ENCODE data around the gene SSR2.
"Not testable (repeated sequence)": the region's sequence is repeated elsewhere in the genome, so short reads cannot be mapped to it uniquely, and the experiment has no call there.

SSR2 gene

DNA sequence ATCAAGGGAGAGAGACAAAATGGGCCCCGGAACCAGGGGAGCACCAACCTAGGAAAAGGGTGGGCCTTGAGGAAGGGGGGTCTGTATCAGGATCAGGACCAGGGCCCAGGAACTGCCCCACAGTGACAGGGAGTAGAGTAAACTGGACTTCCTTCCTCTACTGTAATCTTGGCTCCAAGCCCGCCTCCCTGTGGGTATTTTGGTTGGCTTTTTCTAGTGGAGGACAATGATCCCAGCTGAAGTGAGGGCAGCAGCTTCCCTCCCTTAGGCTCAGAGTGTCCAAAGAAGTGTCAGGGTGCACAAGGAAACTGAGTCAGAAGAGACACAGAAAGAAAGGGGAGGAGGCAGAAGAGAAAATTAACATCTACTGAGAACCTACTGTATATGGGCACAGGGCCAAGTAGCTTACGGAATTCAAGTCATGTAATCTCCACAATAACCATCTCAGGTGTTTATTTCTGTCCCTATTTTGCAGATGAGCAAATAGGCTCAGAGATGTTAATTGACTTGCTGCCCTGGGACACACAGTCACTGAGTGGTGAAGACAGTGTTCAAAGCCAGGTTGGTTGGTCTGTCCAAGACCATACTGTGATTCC, 28.0 kb upstream of the SSR2 start:
- DNase-seq (ENCODE audit: low read depth): no peak

DNA sequence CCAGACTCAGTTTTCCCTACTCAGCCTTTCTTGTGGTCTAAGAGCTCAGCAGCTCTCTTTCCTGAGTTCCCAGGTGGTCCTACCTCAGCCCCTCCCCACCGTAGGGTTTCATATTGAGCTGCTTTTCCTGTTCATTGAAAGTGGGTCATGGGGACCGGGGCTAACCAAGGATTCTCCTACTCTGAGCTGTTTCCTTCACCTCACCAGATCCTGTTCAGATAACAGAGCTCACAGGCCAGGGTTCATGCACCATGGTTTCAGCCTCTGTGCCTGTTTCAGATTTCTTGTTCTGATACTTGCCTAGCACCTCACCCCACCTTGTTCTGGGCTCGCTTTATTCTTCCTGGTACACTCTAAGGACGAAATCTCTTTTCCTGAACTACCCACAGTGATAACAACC, 24.3 kb upstream of the SSR2 start:
- no peak for DNase-seq (ENCODE audit: low read depth)

DNA sequence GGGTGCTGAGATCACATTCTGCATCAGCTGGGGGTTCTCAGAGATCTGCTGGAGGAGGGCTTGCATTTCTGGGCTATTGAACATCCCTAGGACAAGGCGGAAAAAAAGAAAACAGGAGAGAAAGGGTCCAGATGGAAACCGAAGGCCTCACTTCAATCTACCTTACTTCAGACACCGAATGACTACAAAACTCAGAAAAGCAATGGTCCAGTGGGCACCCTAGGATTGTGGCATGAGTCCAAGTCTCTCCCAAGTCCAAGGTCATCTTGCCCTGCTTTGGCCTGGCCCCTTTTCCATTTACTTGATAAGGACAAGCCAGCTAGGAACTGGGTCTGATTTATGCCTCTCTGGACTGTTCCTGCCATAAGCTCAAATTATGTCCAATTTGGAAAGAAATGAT, 22.1 kb upstream of the SSR2 start:
- DNase-seq (ENCODE audit: low read depth): no peak

DNA sequence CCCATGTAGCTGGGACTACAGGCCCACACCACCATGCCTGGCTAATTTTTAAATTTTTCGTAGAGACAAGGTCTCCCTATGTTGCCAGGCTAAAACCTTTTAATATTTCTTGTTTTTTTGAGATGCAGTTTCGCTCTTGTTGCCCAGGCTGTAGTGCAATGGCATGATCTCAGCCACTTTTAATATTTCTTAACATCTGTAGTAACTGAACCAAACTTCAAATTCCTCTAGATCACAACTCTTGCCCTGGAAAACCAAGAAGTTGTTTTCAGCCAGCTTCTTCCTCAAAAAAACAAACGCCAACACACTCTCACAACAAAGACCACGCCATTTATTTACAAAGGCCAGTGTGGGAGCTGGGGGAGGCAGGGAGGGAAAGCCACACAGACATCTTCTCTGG, 14.2 kb upstream of the SSR2 start:
- not testable (repeated sequence) for DNase-seq (ENCODE audit: low read depth)

DNA sequence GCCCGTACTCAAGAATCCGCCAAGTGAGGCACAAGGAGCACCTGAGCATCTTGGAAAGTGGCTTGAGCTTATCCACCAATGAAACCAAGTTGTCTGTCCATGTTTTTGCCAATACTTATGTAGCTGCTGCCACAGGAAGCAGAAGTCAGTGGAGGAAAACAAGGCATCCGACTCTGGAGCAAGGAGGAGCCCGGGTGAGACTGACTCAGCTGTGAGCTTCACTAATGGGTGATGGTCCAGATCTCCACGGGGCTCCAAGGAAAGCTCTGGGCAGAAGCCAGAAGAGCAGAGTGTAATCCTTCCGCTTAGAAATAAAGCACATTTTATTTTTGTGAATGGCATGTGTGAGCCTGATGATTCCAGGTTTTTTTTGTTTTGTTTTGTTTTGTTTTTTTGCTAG, 12.3 kb upstream of the SSR2 start:
- DNase-seq (ENCODE audit: low read depth): no peak

DNA sequence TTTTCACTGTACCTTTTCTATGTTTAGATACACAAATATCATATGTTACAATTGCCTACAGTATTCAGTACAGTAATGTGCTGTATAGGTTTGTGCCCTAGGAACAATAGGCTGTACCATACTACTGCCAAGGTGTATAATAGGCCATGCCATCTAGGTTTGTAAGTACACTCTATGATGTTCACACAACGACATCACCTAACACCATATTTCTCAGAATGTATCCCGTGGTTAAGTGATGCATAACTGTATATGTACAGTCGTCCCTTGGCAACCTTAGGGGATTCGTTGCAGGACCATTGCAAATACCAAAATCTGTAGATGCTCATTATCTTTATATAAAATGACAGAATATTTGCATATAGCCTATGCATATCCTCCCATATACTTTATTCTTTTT, 5.8 kb upstream of the SSR2 start:
- DNase-seq (ENCODE audit: low read depth): no peak

DNA sequence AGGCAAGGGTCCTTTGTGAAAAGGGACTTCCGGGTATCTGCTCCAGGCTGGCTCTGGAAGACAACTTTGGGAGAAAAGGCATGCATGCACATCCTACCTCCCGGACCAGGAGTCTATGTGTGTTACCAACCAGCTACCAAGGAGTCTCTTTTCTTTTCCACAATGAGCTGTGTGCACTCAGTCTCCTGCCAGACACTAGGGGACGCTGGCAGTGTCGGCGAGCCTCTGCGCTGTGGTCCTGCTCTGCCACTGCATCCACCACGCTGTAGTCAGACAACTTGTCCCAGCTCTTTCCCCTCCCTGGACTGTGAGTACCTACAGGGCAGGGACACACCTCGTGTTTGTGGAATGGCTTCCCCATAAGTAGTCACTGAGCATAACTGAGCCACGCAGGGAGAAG, 5.1 kb upstream of the SSR2 start:
- no peak for DNase-seq (ENCODE audit: low read depth)

DNA sequence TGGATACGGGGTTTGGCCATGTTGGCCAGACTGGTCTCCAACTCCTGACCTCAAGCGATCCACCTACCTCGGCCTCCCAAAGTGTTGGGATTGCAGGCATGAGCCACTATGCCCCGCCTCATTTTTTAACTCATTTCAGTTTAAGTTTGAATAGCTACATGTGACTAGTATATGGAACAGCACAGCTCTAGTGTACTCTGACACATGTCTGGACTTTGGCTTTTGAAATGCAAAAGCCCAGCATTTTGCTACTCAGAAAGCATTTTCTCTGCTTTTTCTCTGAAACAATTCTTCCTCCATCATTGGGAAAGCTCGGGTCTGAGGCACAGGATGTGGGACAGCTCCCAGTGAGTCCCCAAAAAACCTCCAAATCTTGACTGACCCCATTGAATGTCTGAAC, 4.0 kb upstream of the SSR2 start:
- DNase-seq (ENCODE audit: low read depth): no peak

DNA sequence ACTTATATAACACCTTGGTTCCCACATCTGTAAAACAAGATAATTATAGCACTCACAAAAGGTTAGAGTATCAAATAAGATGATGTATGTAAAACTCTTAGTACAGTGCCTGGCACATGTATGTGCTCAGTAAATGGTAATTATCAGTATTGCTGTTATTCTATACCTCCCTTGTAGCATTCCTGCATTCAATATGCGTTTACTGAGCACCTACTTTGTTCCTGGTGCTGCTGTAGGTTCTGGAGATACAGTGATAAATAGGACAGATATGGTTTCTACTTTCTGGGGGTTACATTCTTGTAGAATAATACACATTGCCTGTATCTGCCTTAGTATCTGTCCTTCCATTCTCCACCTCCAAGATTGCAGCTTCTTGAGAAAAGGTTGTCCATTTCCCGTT, 1.2 kb upstream of the SSR2 start:
- no peak for DNase-seq (ENCODE audit: low read depth)

DNA sequence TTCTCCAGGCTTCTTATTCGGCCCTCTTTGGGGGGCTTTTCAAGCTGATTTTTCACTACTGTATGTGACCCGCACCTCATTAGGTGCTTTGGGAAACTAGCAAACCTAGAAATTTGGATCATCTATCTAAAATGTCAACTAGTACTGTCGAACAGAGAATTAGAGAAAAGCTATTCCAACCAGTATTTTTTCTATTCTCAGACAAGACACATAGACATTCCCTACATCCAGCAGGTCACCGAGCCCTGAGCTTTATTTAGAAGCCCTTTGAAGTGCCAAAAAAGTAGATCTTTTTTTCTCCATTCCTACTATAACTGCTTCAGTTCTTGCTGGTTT, 310 bp upstream of the SSR2 start:
- DNase-seq (ENCODE audit: low read depth): no peak

DNA sequence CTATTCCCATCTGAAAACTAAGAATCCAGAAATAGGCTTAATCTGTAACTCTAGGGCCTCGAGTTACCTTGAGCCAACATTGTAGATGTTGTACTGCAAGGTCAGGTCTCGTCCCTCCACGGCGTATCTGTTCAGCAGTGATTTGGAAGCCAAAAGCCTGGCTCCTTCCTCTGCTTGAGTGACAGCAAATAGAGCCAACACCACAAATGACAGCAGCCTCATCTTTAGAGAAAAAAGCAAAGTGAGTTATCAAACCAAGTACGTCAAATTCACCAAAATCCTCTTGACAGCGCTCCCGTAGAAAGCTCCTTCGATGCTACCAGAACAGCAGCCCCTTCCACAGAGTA, 832 bp downstream of the SSR2 start:
- DNase-seq (ENCODE audit: low read depth): no peak

DNA sequence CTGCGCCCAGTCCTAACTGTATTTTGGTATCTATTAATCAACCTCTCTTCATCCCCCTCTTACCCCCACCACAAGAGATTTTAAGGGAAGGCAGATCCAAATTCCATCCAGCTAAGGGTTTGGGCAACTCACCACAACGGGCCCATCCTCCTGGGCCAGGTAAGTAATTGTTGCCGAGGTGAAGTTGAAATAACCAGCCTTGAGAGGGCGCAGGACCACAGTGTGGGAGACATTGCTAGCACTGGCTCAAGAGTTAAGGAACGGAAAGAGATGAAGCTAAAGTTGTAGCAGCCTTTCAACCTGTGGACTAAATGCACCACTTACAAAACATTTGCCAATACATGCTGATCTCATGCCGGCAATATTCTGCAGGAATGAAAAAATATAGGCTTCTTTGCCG, 5.9 kb downstream of the SSR2 start:
- DNase-seq (ENCODE audit: low read depth): no peak

DNA sequence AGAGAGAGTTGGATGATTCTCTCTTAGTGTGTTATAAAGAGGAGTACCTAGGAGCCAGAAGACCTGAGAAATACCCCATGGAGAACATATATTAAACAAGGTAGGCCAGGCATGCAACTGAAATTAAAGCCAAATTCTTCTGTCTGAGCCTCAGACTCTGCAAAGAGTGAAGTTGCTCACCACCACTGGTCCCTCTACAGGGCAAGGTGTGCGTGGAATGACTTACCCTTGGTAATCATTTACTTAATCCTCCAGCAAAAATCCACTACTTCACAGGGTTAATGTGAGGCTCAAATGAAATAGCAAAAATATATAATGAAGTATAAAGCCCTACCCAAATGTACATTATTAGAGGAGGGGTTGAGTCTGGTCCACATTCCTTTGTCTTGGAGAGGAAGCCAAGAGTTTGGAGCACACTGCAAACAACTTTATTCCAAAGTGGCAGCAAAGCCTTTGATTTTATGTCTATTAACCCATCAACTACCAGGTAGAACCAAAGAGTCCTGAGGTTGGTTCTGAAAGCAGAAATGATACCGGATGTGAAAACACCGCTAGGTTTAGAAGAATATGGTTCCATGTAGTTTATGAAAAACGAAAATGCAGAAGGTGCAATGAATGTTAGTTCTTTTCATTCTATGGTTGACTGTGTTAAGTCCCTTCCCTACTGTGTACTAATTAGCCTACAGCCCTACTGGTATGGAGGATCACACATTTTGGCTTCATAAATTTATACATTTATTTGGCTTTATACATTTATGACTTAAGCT, 8.5 kb downstream of the SSR2 start:
- DNase-seq (ENCODE audit: low read depth): no peak

DNA sequence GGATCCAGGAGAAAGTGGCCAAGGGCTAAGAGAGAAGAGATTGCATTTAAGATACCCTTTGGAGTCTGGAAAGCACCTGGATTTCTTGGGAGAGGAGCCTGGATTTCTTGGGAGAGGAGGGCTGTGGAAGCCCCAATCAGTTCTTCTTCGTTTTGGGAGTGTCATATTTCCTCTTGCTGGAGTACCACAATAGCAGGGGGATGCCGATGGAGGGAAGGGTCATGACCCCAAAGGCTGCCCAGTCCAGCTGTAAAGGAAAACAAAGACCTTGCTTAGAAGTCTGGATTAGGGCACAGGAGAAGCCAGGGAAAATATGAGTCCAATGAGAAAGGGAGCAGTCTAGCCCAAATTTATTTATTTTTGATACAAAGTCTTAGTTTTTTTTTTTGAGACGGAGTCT, 11.3 kb downstream of the SSR2 start:
- DNase-seq (ENCODE audit: low read depth): no peak

DNA sequence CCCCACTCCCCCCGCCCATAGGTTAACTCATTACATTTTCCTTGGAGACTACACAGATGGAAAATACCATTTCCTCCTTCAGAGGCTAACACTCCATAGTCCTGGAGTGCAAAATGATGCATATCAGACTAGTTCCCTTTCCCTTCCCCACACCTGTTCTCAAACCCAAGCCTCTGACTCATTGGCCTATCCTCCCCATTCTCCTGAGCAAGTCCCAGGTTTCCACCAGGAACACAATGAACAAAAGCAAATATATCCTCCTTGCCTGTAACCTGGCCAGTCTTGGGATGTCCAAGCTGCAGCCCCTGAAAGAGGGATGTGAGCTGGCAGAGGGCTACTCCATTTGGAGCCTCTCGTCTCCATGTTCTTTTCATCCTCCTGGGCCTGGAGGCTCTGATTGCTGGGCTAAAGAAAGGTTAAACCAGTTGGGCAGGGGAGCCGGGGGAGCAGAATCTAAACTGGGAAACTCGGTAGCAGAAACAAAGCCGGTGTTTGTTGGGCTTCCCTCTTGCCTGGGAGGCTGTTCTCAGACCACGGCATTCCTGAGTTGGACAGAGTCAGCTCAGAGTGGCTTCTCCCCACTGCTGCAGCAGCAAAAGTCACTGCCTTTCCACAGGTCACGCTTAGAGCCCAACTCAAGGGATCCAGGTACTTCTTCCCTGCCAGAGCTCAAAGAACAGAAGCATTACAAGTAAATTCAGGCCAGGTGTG, 13.9 kb downstream of the SSR2 start:
- DNase-seq (ENCODE audit: low read depth): no peak

DNA sequence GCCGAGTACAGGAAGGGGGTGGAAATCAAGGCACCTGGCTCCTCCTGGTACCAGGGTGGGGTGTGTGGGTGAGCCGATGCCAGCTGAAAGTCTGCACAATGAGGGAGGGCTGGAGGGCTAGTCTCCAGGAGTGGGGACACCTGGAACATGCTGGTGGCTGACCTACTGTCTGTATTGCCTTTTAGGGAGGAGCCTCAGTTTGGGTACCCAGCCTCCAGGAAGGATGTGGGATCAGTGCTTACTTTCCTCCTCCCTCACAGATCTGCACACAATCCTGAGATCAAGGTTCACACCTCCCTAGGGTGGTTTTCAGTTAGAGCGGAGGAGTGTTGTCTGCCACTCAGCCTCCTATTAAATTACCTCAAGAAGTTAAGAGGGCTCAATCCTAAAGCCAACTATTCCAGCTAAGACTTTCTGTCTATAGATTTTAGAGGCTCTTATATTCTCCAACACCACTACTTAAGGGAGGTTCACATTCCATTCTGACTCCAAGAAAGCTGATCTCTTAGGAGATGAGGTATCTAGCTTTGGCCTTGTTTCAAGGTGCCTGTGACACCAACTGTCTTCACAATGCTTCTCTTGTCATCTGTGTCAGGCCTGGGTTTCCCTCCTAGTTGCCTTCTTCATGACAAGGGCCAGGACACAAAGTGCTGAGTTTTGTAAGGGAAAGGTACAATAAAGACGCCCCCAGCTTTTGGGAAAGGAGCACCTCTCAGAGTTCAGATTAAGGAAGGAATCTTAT, 15.7 kb downstream of the SSR2 start:
- no peak for DNase-seq (ENCODE audit: low read depth)

DNA sequence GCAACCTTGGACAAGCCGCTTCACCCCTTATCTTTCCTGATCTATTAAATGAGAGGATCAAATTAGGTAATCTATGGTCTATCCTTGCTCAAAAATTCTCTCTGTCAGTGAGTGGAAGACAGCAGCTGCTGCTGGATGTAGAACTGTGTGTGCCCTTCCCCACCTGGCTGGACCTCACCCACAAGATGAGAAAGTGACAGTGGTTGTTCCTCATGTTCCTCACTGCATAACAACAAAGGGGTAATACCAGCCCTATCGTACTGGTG, 16.9 kb downstream of the SSR2 start:
- DNase-seq (ENCODE audit: low read depth): no peak

DNA sequence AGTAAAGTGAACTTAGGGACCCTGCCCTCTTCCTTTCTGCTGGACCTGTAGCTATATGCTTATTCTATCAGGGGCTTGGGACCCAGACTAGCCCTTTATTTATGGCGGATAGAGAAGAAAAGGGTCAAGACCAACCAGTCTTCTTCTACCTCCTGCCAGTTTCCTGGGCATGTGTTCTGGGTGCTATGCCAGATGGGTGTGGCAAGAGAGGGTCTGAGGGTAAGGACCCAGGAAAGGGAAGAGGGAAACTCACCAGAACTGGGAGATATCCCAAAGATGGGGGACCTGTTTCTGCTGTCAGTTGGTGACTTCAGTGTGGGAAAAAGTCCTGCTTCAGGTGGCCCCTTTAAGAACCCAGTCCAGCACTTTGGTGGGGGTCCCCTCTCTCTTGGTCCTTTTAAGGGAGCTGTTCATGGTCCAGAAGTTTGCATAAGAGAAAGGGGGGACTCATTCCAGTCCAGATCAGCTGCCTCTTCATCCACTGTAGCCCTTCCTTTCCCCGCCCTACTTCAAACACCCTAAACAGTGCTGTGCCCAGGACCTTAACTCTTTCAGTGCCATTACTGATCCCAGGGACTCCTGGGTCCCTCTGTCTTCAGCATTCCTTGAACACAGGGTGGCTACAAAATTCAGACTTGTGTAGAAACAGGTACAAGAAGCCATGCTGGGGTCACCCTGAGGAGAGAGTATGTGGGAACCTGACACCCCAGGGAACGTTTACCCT, 18.4 kb downstream of the SSR2 start:
- no peak for DNase-seq (ENCODE audit: low read depth)

DNA sequence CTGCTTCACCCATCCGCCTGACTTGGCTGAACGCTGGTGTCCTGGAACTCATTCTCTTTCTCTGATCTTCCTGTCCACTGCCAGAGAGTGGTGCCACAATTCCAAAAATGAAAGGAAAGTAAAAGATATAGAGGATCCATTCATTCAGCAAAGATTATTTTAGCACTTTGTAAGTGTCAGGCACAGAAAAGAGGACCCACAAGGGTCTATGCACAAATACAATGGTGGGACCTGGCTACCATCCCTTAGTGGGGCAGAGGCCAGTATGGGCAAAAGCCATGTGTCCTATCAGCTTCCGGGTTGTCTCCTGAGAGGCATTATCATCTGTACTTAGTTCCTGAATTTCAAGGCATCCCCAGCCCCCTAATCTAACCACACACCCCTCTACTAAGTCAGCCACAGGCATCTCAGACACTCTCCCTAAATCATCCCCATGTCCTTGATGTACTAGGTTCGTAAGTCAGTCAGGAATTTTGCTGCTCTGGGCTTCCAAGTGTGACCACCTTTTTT, 19.0 kb downstream of the SSR2 start:
- no peak for DNase-seq (ENCODE audit: low read depth)

DNA sequence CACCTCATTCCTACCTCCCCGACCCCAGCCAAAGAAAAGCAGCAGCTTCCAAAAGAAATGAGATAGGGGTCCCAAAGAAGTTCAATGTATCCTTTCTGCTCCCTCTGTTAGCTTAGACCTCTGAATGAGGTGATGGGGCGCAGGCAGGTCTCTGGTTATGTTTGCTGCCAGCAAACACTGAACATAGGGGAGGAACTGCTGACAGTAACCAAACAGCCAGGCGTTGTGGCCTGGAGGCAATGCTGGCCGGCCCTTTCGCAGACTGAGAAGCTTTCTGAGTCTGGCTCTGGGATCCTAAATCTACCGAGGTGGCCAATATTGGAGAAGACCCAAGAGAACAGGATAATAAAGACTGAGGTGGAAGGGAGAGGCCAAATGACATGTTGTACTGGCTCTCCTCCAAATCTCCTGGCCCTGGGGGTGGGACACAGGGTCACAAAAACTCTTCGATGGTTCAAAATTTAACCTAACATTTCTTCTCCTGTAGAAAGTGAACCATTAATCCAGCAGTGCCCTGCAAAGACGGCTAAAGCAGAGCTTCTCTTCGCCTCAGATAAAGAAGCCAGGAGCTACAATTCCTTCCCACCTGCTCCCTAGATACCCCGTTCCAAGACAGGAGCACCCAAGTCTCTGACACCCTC, 19.6 kb downstream of the SSR2 start:
- DNase-seq (ENCODE audit: low read depth): no peak

DNA sequence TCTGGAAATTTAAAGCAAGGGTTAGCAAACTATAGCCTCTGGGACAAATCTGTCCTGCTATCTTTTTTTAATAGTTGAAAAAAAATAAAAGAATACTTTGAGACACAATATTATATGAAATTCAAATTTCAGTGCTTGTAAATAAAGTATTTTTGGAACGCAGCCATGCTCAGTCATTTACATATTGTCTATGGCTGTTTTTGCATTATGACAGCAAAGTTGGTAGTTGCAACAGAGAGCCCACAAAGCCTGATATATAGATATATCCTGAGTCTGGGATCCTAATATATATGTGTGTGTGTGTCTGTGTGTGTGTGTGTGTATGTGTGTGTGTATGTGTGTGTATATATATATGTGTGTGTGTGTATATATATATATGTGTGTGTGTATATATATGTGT, 20.8 kb downstream of the SSR2 start:
- DNase-seq (ENCODE audit: low read depth): no peak

DNA sequence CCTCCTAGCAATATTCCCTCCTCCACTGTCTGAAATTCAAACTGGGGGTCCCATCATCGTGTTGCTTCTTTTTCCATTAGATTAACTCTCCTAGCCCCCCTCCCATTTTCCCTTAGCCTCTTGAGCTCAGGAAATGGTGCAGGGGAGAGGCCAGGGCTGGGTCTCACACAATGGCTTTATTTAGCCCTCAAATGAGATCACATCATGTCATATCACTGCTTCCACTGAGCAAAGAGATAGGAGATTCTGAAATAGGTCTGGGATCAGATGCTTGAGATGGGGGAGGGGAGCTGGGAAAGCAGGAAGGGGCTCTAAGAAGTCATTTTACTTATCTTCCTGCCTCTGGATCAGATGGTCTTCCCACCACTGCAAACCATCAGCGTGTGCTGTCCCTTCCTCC, 24.6 kb downstream of the SSR2 start:
- DNase-seq (ENCODE audit: low read depth): no peak
